Activated CD8-positive, alpha-beta memory T cell treated with anti-CD3 and anti-CD28 coated beads, Interleukin-2, amount 50 U/mL, for 48 hours (primary cell): Measurements from ENCODE around the gene CTNND2.

ENCODE experiments used
- DNase-seq: peaks from one replicate; pipeline ENCODE4 v3.0.0-alpha.2; 2020

The CTNND2 gene

GRCh38 chr5:11514705-11515432 is 389.4 kb downstream of the CTNND2 start:
- no peak for DNase-seq

- DNase-seq, result no peak
These were observed 392.4 kb downstream of the CTNND2 start for GRCh38 chr5:11511878-11512277.

DNA sequence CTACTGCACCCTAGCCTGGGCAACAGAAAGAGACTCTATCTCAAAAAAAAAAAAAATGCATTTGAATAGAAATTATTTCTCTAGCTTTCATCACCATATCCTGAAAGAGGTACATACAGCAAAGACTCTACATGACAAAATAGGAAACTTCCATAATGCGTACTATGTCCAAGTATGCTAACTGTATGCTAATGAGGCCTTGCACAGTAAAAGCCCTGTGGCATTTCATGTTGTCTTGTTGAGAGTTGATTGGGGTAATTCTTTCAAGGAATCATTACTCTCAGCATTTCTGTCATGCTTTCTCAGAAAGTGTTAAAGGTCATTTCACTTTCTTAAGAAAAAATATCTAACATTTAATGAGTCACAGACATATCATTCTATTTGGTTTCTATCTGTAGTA is 393.4 kb downstream of the CTNND2 start:
- DNase-seq, result no peak

GRCh38 chr5:11509793-11510192 is 394.5 kb downstream of the CTNND2 start:
- no peak for DNase-seq

DNA sequence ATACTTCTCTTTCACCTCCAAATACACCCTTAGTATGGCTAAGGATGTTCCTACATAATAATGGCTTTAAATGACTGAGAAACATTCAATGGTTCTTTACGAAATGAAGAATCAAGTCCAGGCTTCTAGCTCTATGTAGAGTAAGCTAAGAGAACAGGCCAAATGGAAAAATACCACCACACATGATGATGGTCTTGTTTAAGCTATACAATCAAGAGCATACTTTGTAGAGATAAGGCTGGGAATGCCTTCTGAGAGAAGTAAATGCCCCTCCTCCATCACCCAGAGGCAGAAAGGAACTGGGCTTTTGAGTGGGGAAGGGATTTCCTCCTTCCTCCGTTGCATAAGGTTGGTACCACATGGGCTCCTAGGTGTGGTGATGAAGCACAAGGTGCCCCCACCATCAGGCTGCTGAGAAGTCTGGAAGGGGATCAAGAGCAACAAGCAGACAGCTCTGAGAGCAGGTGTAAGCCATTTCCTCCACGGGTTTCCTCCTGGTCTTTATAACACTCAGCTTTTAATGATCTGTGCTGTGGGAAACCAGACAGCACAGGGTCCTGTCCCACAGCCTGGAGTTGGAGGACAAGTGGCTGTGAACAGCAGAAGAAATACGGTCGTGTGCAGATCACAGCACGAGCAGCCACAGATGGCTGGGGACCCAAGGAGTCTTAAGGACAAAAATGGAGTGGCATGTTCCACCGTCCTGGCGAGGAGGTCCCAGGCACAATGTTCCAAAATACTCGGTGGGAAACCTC is 396.9 kb downstream of the CTNND2 start:
- DNase-seq, result no peak

- DNase-seq, result no peak
These were observed 399.4 kb downstream of the CTNND2 start for GRCh38 chr5:11504886-11505193.

DNA sequence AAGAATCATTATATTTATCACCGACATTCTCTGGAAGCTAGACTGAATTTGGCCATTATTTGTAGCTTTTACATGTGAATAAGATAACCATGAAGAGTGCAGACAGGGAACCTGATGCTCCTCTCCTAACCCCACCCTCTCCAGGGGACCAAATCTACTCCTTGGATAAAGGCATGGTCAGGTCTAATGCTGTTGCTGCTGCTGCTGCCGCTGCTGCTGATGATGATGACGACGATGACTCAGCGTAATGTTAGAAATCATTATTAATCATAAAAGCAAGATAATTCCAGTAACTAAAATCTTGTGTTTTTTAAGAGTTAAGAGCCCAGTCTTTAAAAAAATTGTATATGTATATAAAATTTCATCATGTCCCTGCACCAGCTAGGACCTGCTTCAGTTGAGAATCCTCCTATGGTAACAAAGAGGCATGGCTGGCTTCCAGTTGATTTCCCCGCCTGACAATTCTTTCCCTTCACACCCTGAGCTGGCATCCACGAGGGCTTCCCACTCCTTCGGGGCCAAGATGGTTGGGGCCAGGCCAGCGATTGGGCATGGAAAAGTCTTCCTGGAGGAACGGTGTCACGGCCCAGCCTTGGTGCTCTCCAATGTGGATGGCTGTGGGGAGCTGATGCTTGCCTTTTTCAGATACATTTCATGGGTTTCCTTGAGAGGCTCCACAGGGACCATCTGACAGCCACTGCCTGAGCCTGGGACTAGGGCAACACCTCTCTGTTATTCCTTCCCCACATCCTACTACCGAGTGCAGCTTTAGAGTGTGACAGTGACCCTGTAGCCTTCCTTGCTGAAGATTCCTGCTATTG is 400.0 kb downstream of the CTNND2 start:
- no peak for DNase-seq

DNA sequence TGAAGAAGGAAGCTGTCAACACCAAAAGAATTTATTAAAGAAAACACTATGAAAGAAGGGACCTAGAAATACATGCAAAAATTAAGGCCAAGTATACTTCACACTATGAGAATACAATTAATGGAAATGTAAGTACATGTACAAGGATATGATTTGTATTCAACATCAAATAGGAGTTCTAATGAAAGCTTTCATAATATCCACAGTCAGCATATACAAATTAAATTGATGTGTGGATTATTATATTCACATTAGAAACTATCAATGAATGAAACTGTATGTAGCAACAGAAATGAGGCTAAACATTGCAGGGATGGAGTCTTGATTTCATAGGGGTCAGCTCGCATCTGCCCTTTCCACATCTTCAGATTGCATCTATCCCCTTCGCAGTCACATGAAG is 401.5 kb downstream of the CTNND2 start:
- no peak for DNase-seq

GRCh38 chr5:11497651-11498050 is 406.6 kb downstream of the CTNND2 start:
- no peak for DNase-seq

DNA sequence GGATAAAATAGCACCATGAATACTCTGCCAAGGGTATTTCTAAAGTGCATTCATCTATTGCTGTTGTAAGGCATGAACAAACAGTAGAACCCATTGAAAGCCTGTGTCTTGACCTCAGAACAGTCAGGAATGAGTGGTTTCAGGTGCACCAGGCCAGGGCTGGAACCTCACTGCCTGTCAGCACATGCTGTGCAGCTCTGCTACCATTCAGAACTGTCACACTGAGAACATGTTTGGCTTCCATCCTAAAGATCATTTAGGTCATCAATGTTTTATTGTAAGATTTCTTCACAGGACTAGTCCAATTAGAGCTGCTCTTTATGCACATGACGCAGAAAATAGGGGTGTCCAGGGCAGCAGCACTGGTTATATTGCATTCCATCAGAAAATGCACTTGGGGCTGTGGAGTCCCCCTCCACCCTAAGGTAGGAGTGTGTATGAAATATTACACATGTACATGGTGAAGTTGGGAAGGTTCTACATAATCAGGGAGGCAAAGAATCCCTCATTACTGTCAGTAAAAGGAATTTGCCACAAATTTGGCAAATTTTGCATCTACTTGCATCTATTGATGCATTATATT is 408.0 kb downstream of the CTNND2 start:
- DNase-seq, result no peak

DNA sequence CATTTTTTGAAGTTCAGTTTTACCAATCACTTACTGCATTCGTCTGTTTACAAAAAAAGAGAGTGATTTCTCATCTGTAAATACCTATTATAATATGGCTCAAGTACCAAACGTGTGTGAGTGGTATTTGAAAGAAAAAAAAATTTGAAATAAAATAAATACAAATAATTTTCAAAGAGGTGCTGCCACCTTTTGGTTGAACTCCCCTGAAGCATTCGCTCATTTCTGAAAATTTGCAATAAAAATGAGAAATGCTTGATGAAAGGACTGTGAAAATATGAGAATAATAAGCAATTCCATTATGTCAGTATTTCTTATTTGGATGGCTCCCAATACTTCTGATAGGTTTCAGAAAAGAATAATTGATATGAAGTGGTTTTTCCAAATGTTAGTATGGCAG is 409.9 kb downstream of the CTNND2 start:
- no peak for DNase-seq

DNA sequence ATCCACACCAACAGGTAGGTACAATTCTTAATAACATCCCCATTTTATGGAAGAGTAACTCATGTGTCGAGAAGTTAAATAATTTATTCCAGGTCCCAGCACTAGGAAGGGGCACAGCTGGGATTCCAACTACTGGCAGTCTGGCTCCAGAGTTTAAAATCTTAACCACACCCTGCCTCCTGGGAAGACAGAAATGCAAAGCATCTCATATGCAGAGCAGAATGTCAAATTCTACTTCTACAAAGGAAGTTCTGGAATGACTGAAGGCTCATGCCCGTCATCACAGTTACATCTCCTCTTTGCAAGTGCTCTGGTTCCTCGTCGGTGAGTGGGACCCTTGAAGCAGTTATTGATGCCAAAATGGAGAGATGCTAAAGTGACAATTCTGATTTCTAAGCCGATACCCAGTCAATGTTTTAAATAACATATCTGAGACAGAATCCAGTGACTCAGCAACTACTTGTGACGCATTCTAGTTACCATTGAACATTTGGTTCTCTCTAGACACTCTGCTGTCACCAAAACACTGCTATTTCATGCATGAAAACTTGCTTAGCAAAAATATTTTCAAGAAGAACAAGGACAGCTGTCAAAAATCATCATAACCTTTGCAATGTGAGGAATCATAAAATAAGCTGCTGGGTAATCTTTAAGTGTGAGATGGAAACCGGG is 412.7 kb downstream of the CTNND2 start:
- no peak for DNase-seq

DNA sequence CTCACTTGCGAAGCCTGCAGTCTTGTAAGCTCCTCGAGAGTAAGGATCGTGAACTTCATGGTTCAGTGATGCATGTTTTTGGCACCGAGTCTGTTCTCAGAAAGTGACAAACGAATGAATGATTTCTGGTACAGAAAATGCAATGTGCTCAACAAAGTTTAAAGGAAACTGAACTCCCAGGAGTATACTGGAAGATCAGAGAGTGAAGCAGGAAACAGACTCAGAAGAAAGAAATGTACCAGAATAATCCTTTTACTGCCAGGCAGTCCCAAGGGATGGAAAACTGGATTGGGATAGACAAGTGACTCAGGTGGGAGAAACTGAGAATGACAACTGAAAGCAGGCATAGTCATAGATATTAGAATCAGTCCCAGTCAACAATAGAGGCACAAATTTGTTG is 420.6 kb downstream of the CTNND2 start:
- no peak for DNase-seq

GRCh38 chr5:11482011-11482410 is 422.2 kb downstream of the CTNND2 start:
- DNase-seq, result no peak

GRCh38 chr5:11477786-11478185 is 426.5 kb downstream of the CTNND2 start:
- no peak for DNase-seq

- DNase-seq, result no peak
These were observed 427.4 kb downstream of the CTNND2 start for GRCh38 chr5:11476866-11477265.

- DNase-seq, result no peak
These were observed 435.8 kb downstream of the CTNND2 start for GRCh38 chr5:11468334-11469039.

- no peak for DNase-seq
These were observed 436.7 kb downstream of the CTNND2 start for GRCh38 chr5:11467588-11467987.

- DNase-seq, result no peak
These were observed 444.5 kb downstream of the CTNND2 start for GRCh38 chr5:11459716-11460115.

DNA sequence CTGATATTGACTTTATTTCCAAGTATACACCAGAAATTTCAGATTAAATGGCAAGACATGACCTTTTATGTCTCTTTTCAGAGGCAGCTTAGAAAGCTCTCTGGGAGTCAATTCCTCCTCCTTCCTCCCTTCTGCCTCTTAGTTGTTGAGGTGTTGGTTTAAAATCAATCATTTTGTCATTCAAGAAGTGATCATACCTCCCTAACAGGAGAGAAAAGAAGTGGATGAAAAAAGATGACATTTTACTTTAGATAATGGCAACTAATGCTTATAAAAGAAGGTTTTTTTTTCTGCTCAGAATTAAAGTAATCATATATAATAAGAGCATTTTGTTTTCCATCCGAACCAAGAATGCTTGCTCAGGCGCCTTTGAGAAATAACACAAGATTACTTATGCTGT is 448.7 kb downstream of the CTNND2 start:
- no peak for DNase-seq

- DNase-seq, result no peak
These were observed 451.4 kb downstream of the CTNND2 start for GRCh38 chr5:11452852-11453251.

GRCh38 chr5:11449966-11450365 is 454.3 kb downstream of the CTNND2 start:
- no peak for DNase-seq
